ENCODE data around the gene RNU1-4.
"Not testable (repeated sequence)": the region's sequence is repeated elsewhere in the genome, so short reads cannot be mapped to it uniquely, and the experiment has no call there.

- not testable (repeated sequence) for TF ChIP-seq CTCF (IDR thresholded peaks at IDR 0.05; ENCODE audit: low read depth, low read length); POLR2A (IDR thresholded peaks at IDR 0.05; ENCODE audit: extremely low read depth, insufficient read length); MAX (IDR thresholded peaks at IDR 0.05; ENCODE audit: low read depth, low read length)
These were observed 39.1 kb upstream of the RNU1-4 start for GRCh38 chr1:16701189-16701588.
